CD4-positive, alpha-beta memory T cell (primary cell): ENCODE measurements around the gene SHE. TPM values are rescaled to one million over a fixed set of nuclear protein-coding genes. Genes with fewer than 3 reads are reported as not detected.

Experiments used
- CTCF ChIA-PET: fragments of 350-600 bp; sonication (Branson Sonifier 250); formaldehyde crosslinking; loops from one replicate; lab custom pipeline; 2021; ENCODE audit warnings: inconsistent platforms; ENCODE audit not compliant: partially characterized antibody; lab: Charles Lee
- POLR2A ChIA-PET: fragments of 350-600 bp; sonication (Branson Sonifier 250); formaldehyde crosslinking; loops from one replicate; lab custom pipeline; 2021; ENCODE audit not compliant: partially characterized antibody; lab: Charles Lee
- DNase-seq, 5 donors: peaks; one replicate each; pipeline versions ENCODE4 v3.0.0 to v3.0.0-alpha.2; 2020 to 2022; ENCODE audit warnings: mixed read lengths in 1 of 5
- H3K27ac ChIP-seq: one replicate; pipeline ENCODE4 v1.7.0; 2013; ENCODE audit warnings: low read depth, low read length
- H3K27me3 ChIP-seq: 2 replicates; pipeline ENCODE4 v1.7.0; 2013; ENCODE audit warnings: mild to moderate bottlenecking, low read length, moderate library complexity; ENCODE audit not compliant: insufficient read depth
- H3K36me3 ChIP-seq: 2 replicates; pipeline ENCODE4 v1.7.0; 2013; ENCODE audit warnings: mild to moderate bottlenecking, low read length, moderate library complexity; ENCODE audit not compliant: insufficient read depth
- H3K4me1 ChIP-seq: 2 replicates; pipeline ENCODE4 v1.7.0; 2013; ENCODE audit warnings: mild to moderate bottlenecking, low read length, moderate library complexity; ENCODE audit not compliant: insufficient read depth
- H3K4me3 ChIP-seq, 2 donors: one replicate each; pipeline ENCODE4 v1.7.0; 2013; ENCODE audit warnings: low read length in 2 of 2, mild to moderate bottlenecking in 1 of 2
- H3K9me3 ChIP-seq, 2 donors: one replicate each; pipeline ENCODE4 v1.7.0; 2013; ENCODE audit warnings: low read length in 2 of 2, control low read depth in 1 of 2; ENCODE audit not compliant: control insufficient read depth in 1 of 2
- H3K27ac Mint-ChIP-seq, 7 donors: one replicate each; pipeline ENCODE4 v1.8.0; 2020 to 2021; ENCODE audit warnings: mixed read lengths in 7 of 7, mild to moderate bottlenecking in 6 of 7, inconsistent platforms in 3 of 7, moderate library complexity in 3 of 7
- H3K27me3 Mint-ChIP-seq, 2 donors: one replicate each; pipeline ENCODE4 v1.8.0; 2020 to 2021; ENCODE audit warnings: mixed read lengths in 2 of 2
- H3K36me3 Mint-ChIP-seq, 2 donors: one replicate each; pipeline ENCODE4 v1.8.0; 2020 to 2021; ENCODE audit warnings: mixed read lengths in 2 of 2, inconsistent platforms in 1 of 2, mild to moderate bottlenecking in 1 of 2
- H3K4me1 Mint-ChIP-seq, 4 donors: one replicate each; pipeline ENCODE4 v1.8.0; 2020 to 2021; ENCODE audit warnings: mixed read lengths in 4 of 4, mild to moderate bottlenecking in 1 of 4
- H3K4me3 Mint-ChIP-seq, 8 donors: one replicate each; pipeline ENCODE4 v1.8.0; 2020 to 2021; ENCODE audit warnings: mixed read lengths in 8 of 8, mild to moderate bottlenecking in 7 of 8, moderate library complexity in 6 of 8, inconsistent platforms in 3 of 8
- H3K9me3 Mint-ChIP-seq, 8 donors: one replicate each; pipeline ENCODE4 v1.8.0; 2020 to 2021; ENCODE audit warnings: mixed read lengths in 8 of 8, mild to moderate bottlenecking in 5 of 8, inconsistent platforms in 3 of 8, moderate library complexity in 1 of 8
- intact Hi-C: fragments of 100-400 bp; cut with micrococcal nuclease; formaldehyde crosslinking; loops from one replicate; pipeline ENCODE4 v1.15.1; 2023
- polyA plus RNA-seq, 2 donors: library from polyadenylated mRNA; unstranded; fragments of 300-500 nt; fragmentation: Illumina TruSeq; gene quantifications; one replicate each; pipeline ENCODE4 v1.2.3, GENCODE V29; 2021
- total RNA-seq, 2 experiments: library from RNA; stranded (reverse); gene quantifications; one replicate each; pipeline ENCODE4 v1.2.3, GENCODE V29; 2021

The SHE gene
- total and polyA plus RNA-seq, 4 experiments from 2014 or later, result not detected

GRCh38 chr1:154443274-154444013 is 58.8 kb downstream of the SHE start:
- Histone ChIP-seq H3K9me3 (no peaks in the 10 kb centered on the region), H3K36me3 (peaks cover 34% of the 10 kb centered on the region), H3K4me3 (no peak overlapping the region), H3K4me1 (peaks cover 62% of the 10 kb centered on the region), H3K27me3 (no peaks in the 10 kb centered on the region), H3K27ac (no peak overlapping the region)
- peaks cover 33 to 62% of the 10 kb centered on the region in 2 donors for H3K36me3 Mint-ChIP-seq
- ChIA-PET POLR2A (interaction anchor here (0.8 to 13.3 kb wide), 3 partner anchors 21 to 92 kb away, joined by 3 to 145 read pairs (median 5); partner anchors contain the start of gene IL6R), CTCF (interaction anchor here (0.8 to 2.8 kb wide), 18 partner anchors 10 to 108 kb away, joined by 3 to 16 read pairs (median 6); partner anchors contain the start of gene IL6R)
- H3K27ac Mint-ChIP-seq, result peak overlapping the region in 5 of 7 donors; percentile 22 to 81 (median 57)
- peaks cover 0 to 2% (median 0%) of the 10 kb centered on the region in 8 donors for H3K9me3 Mint-ChIP-seq
- H3K4me1 Mint-ChIP-seq, result peaks cover 42 to 69% (median 59%) of the 10 kb centered on the region in 4 donors
- intact Hi-C loops, result loop anchor here (2.0 kb wide), 2 partner anchors 19 to 35 kb away; no protein-coding TSS in a partner anchor
- no peak for DNase-seq
- no peaks in the 10 kb centered on the region for H3K27me3 Mint-ChIP-seq
- peak overlapping the region in 4 of 8 donors; percentile 23 to 58 (median 41) for H3K4me3 Mint-ChIP-seq

GRCh38 chr1:154442006-154442740 is 60.0 kb downstream of the SHE start:
- H3K27me3 Mint-ChIP-seq, result no peaks in the 10 kb centered on the region
- ChIA-PET CTCF (interaction anchor here (0.8 to 2.8 kb wide), 16 partner anchors 13 to 165 kb away, joined by 3 to 16 read pairs (median 6); partner anchors contain the start of gene IL6R), POLR2A (interaction anchor here (1.1 to 13.3 kb wide), 6 partner anchors 11 to 56 kb away, joined by 4 to 145 read pairs (median 7); partner anchors contain the start of gene IL6R)
- peak overlapping the region; percentile 32 to 87 (median 76) for H3K4me3 Mint-ChIP-seq
- Histone ChIP-seq H3K9me3 (no peaks in the 10 kb centered on the region), H3K36me3 (peaks cover 26% of the 10 kb centered on the region), H3K4me3 (no peak overlapping the region), H3K4me1 (peaks cover 69% of the 10 kb centered on the region), H3K27me3 (no peaks in the 10 kb centered on the region), H3K27ac (peak overlapping the region; percentile 47)
- DNase-seq, result no peak
- H3K27ac Mint-ChIP-seq, result peak overlapping the region; percentile 81 to 99 (median 94)
- peaks cover 39 to 61% of the 10 kb centered on the region in 2 donors for H3K36me3 Mint-ChIP-seq
- peaks cover 0 to 2% (median 0%) of the 10 kb centered on the region in 8 donors for H3K9me3 Mint-ChIP-seq
- intact Hi-C loops, result loop anchor here (1.0 to 2.0 kb wide), 2 partner anchors 37 kb away; partner anchors contain the start of gene IL6R
- peaks cover 47 to 75% (median 64%) of the 10 kb centered on the region in 4 donors for H3K4me1 Mint-ChIP-seq

- Histone ChIP-seq H3K4me3 (no peak overlapping the region), H3K27ac (peak overlapping the region; percentile 47), H3K36me3 (peaks cover 26% of the 10 kb centered on the region), H3K9me3 (no peaks in the 10 kb centered on the region), H3K27me3 (no peaks in the 10 kb centered on the region), H3K4me1 (peaks cover 69% of the 10 kb centered on the region)
- intact Hi-C loops, result no loop called here
- Mint-ChIP-seq H3K9me3 (peaks cover 0 to 2% (median 0%) of the 10 kb centered on the region in 8 donors), H3K4me3 (peak overlapping the region; percentile 65 to 87 (median 76)), H3K36me3 (peaks cover 42 to 67% of the 10 kb centered on the region in 2 donors), H3K27me3 (no peaks in the 10 kb centered on the region), H3K27ac (peak overlapping the region; percentile 81 to 99 (median 94)), H3K4me1 (peaks cover 47 to 78% (median 64%) of the 10 kb centered on the region in 4 donors)
- POLR2A ChIA-PET, result interaction anchor here (1.1 to 13.3 kb wide), 7 partner anchors 11 to 55 kb away, joined by 4 to 145 read pairs (median 7); partner anchors contain the start of gene IL6R
- DNase-seq, result peak in 1 of 5 donors; percentile 17
- CTCF ChIA-PET, result interaction anchor here (0.8 to 2.8 kb wide), 9 partner anchors 13 to 165 kb away, joined by 3 to 16 read pairs (median 6); partner anchors contain the start of gene IL6R
Observed at GRCh38 chr1:154441241-154441888, 60.8 kb downstream of the SHE start.

GRCh38 chr1:154440036-154440804 is 62.0 kb downstream of the SHE start:
- intact Hi-C loops, result no loop called here
- ChIA-PET CTCF (interaction anchor here (0.7 to 2.2 kb wide), 4 partner anchors 22 to 50 kb away, joined by 3 to 7 read pairs (median 6); no protein-coding TSS in a partner anchor), POLR2A (interaction anchor here (1.0 to 13.3 kb wide), 7 partner anchors 17 to 54 kb away, joined by 3 to 145 read pairs (median 5); partner anchors contain the start of gene IL6R)
- Histone ChIP-seq H3K27ac (peak overlapping the region; percentile 47), H3K4me1 (peaks cover 63% of the 10 kb centered on the region), H3K4me3 (no peak overlapping the region), H3K9me3 (no peaks in the 10 kb centered on the region), H3K36me3 (peaks cover 31% of the 10 kb centered on the region), H3K27me3 (no peaks in the 10 kb centered on the region)
- DNase-seq, result no peak
- Mint-ChIP-seq H3K27me3 (no peaks in the 10 kb centered on the region), H3K4me3 (peak overlapping the region; percentile 56 to 90 (median 77)), H3K9me3 (peaks cover 0 to 2% (median 0%) of the 10 kb centered on the region in 8 donors), H3K36me3 (peaks cover 43 to 65% of the 10 kb centered on the region in 2 donors), H3K4me1 (peaks cover 42 to 67% (median 55%) of the 10 kb centered on the region in 4 donors), H3K27ac (peak overlapping the region; percentile 84 to 99 (median 94))

GRCh38 chr1:154436433-154436832 is 65.8 kb downstream of the SHE start:
- Mint-ChIP-seq H3K4me1 (peaks cover 33 to 60% (median 46%) of the 10 kb centered on the region in 4 donors), H3K36me3 (peaks cover 44 to 69% of the 10 kb centered on the region in 2 donors), H3K27me3 (no peaks in the 10 kb centered on the region), H3K27ac (peak overlapping the region in 3 of 7 donors; percentile 26 to 51 (median 50)), H3K4me3 (no peak overlapping the region), H3K9me3 (no peaks in the 10 kb centered on the region)
- Histone ChIP-seq H3K4me1 (peaks cover 61% of the 10 kb centered on the region), H3K36me3 (peaks cover 37% of the 10 kb centered on the region), H3K27ac (no peak overlapping the region), H3K9me3 (no peaks in the 10 kb centered on the region), H3K4me3 (no peak overlapping the region), H3K27me3 (no peaks in the 10 kb centered on the region)
- DNase-seq, result no peak
- intact Hi-C loops, result no loop called here
- ChIA-PET POLR2A (interaction anchor here (0.6 to 13.3 kb wide), 6 partner anchors 9 to 160 kb away, joined by 3 to 145 read pairs (median 3); partner anchors contain the start of gene IL6R), CTCF (no interaction called here)
